ENCODE results near the gene PAK4.

DNA sequence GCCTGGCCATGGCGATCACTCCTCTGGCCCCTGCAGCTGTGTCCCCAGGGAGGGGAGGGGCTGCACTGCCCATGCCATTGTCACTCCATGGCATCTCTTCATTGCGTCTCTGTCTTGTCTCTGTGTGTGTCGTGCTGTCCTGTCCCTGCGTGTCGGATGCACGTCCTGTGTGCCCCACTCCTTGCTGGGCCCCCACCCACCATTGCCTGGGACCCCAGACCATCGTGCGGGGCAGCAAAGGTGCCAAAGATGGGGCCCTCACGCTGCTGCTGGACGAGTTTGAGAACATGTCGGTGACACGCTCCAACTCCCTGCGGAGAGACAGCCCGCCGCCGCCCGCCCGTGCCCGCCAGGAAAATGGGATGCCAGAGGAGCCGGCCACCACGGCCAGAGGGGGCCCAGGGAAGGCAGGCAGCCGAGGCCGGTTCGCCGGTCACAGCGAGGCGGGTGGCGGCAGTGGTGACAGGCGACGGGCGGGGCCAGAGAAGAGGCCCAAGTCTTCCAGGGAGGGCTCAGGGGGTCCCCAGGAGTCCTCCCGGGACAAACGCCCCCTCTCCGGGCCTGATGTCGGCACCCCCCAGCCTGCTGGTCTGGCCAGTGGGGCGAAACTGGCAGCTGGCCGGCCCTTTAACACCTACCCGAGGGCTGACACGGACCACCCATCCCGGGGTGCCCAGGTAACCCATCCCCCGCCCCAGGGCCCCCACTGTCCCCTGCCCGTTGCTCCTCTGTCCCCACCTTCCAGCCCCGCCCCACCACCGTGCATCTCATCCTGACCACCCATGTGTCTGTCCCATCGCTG lies 47.3 kb downstream of the PAK4 start:
- TF ChIP-seq TAF1 (IDR thresholded peaks at IDR 0.05; ENCODE audit: low read depth) (no peak), FOXM1 (IDR thresholded peaks at IDR 0.05; ENCODE audit: borderline replicate concordance, low read depth) (no peak), TCF12 (IDR thresholded peaks at IDR 0.05; ENCODE audit: low read depth) (no peak), EP300 (IDR thresholded peaks at IDR 0.05; ENCODE audit: borderline replicate concordance) (no peak), YY1 (IDR thresholded peaks at IDR 0.05; ENCODE audit: low read depth) (no peak), CREB1 (IDR thresholded peaks at IDR 0.05; ENCODE audit: low read depth) (no peak), TEAD4 (IDR thresholded peaks at IDR 0.05) (no peak), CEBPB (IDR thresholded peaks at IDR 0.05) (no peak), EGR1 (IDR thresholded peaks at IDR 0.05) (no peak), RAD21 (IDR thresholded peaks at IDR 0.05; ENCODE audit: low read depth) (no peak)
